Stimulated activated naive CD8-positive, alpha-beta T cell treated with anti-CD3 and anti-CD28 coated beads, Interleukin-15, Interleukin-2, amounts not matched to agents 100 ng/mL and 50 ng/mL, for 24 hours (primary cell): ENCODE data around the gene APOA4.

ENCODE experiments used
- H3K27ac Mint-ChIP-seq: one replicate; pipeline ENCODE4 v1.8.0; 2021; ENCODE audit warnings: mild to moderate bottlenecking, mixed read lengths
- H3K27me3 Mint-ChIP-seq: one replicate; pipeline ENCODE4 v1.8.0; 2021; ENCODE audit warnings: mixed read lengths
- H3K36me3 Mint-ChIP-seq: one replicate; pipeline ENCODE4 v1.8.0; 2021; ENCODE audit warnings: low read depth, mixed read lengths
- H3K4me1 Mint-ChIP-seq: one replicate; pipeline ENCODE4 v1.8.0; 2021; ENCODE audit warnings: low read depth, mixed read lengths
- H3K4me3 Mint-ChIP-seq: one replicate; pipeline ENCODE4 v1.8.0; 2021; ENCODE audit warnings: mild to moderate bottlenecking, mixed read lengths
- H3K9me3 Mint-ChIP-seq: one replicate; pipeline ENCODE4 v1.8.0; 2021; ENCODE audit warnings: mixed read lengths

The APOA4 gene

DNA sequence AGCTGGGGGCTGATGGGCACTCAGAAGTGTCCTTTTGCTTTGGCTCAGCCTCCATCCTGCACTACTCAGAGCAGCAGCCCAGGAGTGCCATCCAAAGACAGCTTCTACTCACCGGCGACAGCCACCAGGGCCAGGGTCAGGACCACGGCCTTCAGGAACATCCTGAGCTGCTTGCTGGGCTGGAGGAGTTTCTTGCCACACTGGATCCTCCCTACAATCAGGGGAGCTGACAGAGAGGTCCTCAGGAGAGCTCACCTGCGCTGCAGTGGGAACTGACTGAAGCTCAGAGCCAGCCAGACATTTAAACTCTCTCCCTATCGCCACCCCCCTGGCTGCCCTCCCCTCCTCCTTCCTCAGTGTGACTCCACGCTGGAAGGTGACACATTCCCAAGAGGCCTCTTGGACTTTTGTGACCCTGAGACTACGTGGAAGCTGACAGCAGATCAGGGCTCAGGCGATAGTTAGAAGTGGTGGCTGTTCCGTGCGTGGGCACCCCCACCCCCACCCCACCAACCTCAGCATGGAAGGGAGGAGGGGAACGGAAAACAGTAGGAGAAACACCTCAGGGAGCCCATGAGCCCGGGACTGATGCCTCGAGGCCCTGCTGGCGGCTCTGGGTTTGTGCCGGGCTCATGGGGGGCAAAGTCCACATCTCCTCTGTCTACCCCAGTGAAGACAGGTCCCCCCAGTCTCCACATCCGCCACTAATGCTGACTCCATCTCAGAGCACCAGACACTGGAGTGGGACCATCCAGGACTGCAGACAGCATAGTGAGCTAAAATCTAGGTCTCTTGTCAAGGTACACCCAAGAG lies at the start of gene APOA4:
Gene APOA4, minus strand, starts transcription at position 274 of the 813 bp plus-strand sequence. Its CDS starts 113 bp downstream, at position 161.
- H3K4me1 Mint-ChIP-seq: no peaks in the 10 kb centered on the region
- no peaks in the 10 kb centered on the region for H3K27me3 Mint-ChIP-seq
- H3K4me3 Mint-ChIP-seq: no peak within 1 kb of the TSS
- no peaks in the 10 kb centered on the region for H3K9me3 Mint-ChIP-seq
- no peaks in the 10 kb centered on the region for H3K36me3 Mint-ChIP-seq
- no peak within 1 kb of the TSS for H3K27ac Mint-ChIP-seq

GRCh38 chr11:116871248-116871647 lies 48.1 kb upstream of the APOA4 start:
- Mint-ChIP-seq H3K36me3 (peaks cover 69% of the 10 kb centered on the region), H3K4me1 (peaks cover 6% of the 10 kb centered on the region), H3K4me3 (no peak overlapping the region), H3K27me3 (no peaks in the 10 kb centered on the region), H3K9me3 (no peaks in the 10 kb centered on the region), H3K27ac (peak overlapping the region; percentile 19)

- H3K36me3 Mint-ChIP-seq: peaks cover 67% of the 10 kb centered on the region
- H3K27ac Mint-ChIP-seq: no peak overlapping the region
Observed at GRCh38 chr11:116870054-116870453, 47.0 kb upstream of the APOA4 start.

DNA sequence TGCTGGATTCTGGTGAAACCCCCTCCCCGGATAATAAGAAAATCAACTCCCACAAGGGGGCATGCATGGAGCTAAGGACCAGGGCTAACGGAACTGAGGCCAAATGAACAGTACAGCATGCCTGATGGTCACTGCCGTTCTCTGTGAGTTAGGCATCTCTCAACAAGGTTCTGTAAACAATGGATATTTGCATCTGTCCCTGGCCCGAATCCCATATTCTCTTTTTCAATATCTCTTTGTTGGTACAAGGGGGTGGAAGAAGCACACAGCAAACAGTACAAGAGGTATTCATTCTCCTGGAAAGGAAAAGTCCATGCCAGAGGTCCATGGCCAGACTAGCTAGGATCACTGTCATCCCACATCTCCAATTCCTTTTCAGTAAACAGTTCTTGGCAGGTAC lies 46.5 kb upstream of the APOA4 start:
- H3K4me3 Mint-ChIP-seq: no peak overlapping the region

More at GRCh38 chr11:116870054-116870453, 47.0 kb upstream of the APOA4 start:
- Mint-ChIP-seq H3K9me3 (no peaks in the 10 kb centered on the region), H3K4me1 (peaks cover 6% of the 10 kb centered on the region), H3K27me3 (no peaks in the 10 kb centered on the region), H3K4me3 (no peak overlapping the region)

GRCh38 chr11:116868066-116868465 lies 45.0 kb upstream of the APOA4 start:
- H3K36me3 Mint-ChIP-seq: peaks cover 60% of the 10 kb centered on the region

More for the DNA sequence above, 46.5 kb upstream of the APOA4 start:
- peaks cover 6% of the 10 kb centered on the region for H3K4me1 Mint-ChIP-seq
- no peaks in the 10 kb centered on the region for H3K27me3 Mint-ChIP-seq
- no peaks in the 10 kb centered on the region for H3K9me3 Mint-ChIP-seq
- H3K27ac Mint-ChIP-seq: no peak overlapping the region
- peaks cover 64% of the 10 kb centered on the region for H3K36me3 Mint-ChIP-seq

GRCh38 chr11:116867619-116868018 lies 44.5 kb upstream of the APOA4 start:
- Mint-ChIP-seq H3K27ac (no peak overlapping the region), H3K9me3 (no peaks in the 10 kb centered on the region), H3K27me3 (no peaks in the 10 kb centered on the region), H3K4me1 (peaks cover 6% of the 10 kb centered on the region), H3K4me3 (no peak overlapping the region), H3K36me3 (peaks cover 56% of the 10 kb centered on the region)

More at GRCh38 chr11:116868066-116868465, 45.0 kb upstream of the APOA4 start:
- H3K27ac Mint-ChIP-seq: no peak overlapping the region
- H3K27me3 Mint-ChIP-seq: no peaks in the 10 kb centered on the region
- H3K4me1 Mint-ChIP-seq: peaks cover 6% of the 10 kb centered on the region
- no peak overlapping the region for H3K4me3 Mint-ChIP-seq
- no peaks in the 10 kb centered on the region for H3K9me3 Mint-ChIP-seq

DNA sequence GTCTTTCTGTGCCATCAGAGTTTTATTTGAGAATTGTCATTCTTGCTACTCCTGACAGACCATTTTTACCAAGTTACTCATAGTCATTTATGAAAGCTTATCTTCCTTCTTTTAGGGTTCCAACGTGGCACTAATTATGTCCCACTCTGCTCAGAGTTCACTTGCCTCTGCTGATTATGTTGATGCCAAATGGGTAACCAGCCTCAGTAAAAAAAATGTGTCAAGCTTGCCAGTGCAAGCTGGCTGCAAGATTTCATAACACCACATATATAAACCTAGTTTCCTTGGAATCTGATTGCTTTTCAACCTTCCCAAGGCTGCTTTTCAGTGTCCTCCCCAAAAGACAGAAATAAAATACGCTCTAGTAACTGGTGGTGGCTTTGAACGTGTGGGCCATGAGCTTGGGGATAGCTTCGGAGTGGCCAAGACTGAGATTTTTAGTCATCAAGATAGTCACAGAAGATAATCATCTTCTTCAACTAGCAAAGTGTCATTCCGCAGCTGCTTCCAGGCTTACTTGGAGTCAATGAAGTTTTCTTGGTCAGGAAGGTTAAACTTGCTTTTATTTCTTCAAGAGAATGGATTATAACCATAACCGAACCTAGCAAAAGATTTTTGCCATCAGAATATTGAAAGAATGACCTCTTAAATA lies 43.8 kb upstream of the APOA4 start:
- Mint-ChIP-seq H3K4me1 (peaks cover 6% of the 10 kb centered on the region), H3K4me3 (no peak overlapping the region), H3K36me3 (peaks cover 60% of the 10 kb centered on the region), H3K9me3 (no peaks in the 10 kb centered on the region), H3K27ac (no peak overlapping the region), H3K27me3 (no peaks in the 10 kb centered on the region)

DNA sequence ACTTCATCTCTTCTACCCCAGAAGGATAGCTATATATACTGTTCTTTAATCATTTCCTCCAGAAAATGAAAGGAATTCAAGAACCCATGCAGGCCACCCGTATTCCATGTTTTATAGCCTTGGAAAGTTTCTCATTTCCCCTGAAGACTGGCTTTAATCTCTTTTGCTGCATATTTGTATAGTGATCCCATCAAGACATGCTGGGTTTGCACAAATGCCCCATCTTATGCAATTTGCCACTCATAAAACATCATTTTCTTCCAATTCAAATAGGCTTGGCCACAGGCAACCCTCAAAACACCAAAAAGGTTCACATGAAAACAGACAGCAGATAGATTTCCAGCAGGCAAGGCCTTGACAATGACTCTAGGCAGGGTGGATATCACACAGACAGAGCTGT lies 42.6 kb upstream of the APOA4 start:
- H3K9me3 Mint-ChIP-seq: no peaks in the 10 kb centered on the region
- peaks cover 6% of the 10 kb centered on the region for H3K4me1 Mint-ChIP-seq
- H3K27ac Mint-ChIP-seq: no peak overlapping the region
- H3K4me3 Mint-ChIP-seq: no peak overlapping the region
- H3K27me3 Mint-ChIP-seq: no peaks in the 10 kb centered on the region
- H3K36me3 Mint-ChIP-seq: peaks cover 63% of the 10 kb centered on the region

- Mint-ChIP-seq H3K4me3 (no peak overlapping the region), H3K27me3 (no peaks in the 10 kb centered on the region), H3K27ac (no peak overlapping the region), H3K36me3 (peaks cover 60% of the 10 kb centered on the region), H3K4me1 (no peaks in the 10 kb centered on the region), H3K9me3 (no peaks in the 10 kb centered on the region)
Observed at GRCh38 chr11:116864531-116864930, 41.4 kb upstream of the APOA4 start.

GRCh38 chr11:116862951-116863350 lies 39.8 kb upstream of the APOA4 start:
- no peak overlapping the region for H3K4me3 Mint-ChIP-seq
- no peaks in the 10 kb centered on the region for H3K27me3 Mint-ChIP-seq
- H3K9me3 Mint-ChIP-seq: no peaks in the 10 kb centered on the region
- H3K36me3 Mint-ChIP-seq: peaks cover 66% of the 10 kb centered on the region
- H3K4me1 Mint-ChIP-seq: no peaks in the 10 kb centered on the region
- no peak overlapping the region for H3K27ac Mint-ChIP-seq

DNA sequence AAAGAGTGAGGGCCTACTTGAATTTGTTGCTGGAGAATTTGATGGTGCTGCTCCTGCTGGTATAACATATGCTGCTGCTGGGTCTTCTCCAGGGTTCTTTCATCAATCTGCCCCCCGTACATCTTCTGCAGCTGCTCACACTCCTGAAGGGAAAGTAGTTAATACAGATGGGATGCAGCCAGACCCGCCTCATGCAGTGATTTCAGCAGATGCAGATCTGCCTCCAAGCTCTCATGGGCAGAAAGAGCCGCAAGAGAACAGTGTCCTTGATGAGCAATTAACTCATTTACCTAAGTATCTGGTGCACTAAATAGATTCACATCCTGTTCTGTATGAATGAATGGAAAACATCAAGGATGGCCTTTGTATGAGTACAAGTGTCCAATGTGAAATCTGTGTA lies 39.1 kb upstream of the APOA4 start:
- Mint-ChIP-seq H3K9me3 (no peaks in the 10 kb centered on the region), H3K36me3 (peaks cover 69% of the 10 kb centered on the region), H3K27me3 (no peaks in the 10 kb centered on the region), H3K27ac (no peak overlapping the region), H3K4me3 (no peak overlapping the region), H3K4me1 (no peaks in the 10 kb centered on the region)

DNA sequence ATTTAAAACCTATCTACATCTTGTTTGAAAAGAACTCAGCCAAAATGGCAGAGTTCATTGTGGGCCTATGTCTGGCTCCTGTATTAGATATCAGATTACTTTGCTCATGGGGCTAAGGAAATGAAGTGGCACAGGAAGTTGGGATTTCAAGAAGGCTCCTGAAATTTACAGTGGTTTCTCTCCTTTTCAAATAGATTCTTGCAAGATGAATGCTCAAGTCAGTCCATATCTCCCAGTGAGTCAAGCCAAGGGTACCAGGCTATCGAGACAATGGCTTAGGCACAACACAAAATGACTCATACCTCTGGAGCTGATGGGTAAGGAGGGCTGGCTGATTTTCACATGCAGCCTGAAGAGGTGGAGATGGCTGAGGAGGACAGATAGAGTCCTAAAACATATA lies 38.4 kb upstream of the APOA4 start:
- peaks cover 1% of the 10 kb centered on the region for H3K4me1 Mint-ChIP-seq
- peaks cover 68% of the 10 kb centered on the region for H3K36me3 Mint-ChIP-seq
- H3K27me3 Mint-ChIP-seq: no peaks in the 10 kb centered on the region
- no peak overlapping the region for H3K4me3 Mint-ChIP-seq
- no peaks in the 10 kb centered on the region for H3K9me3 Mint-ChIP-seq
- peak overlapping the region; percentile 51 for H3K27ac Mint-ChIP-seq

- H3K4me1 Mint-ChIP-seq: peaks cover 12% of the 10 kb centered on the region
- no peak overlapping the region for H3K4me3 Mint-ChIP-seq
- H3K27ac Mint-ChIP-seq: no peak overlapping the region
- H3K9me3 Mint-ChIP-seq: no peaks in the 10 kb centered on the region
- peaks cover 70% of the 10 kb centered on the region for H3K36me3 Mint-ChIP-seq
- no peaks in the 10 kb centered on the region for H3K27me3 Mint-ChIP-seq
Observed at GRCh38 chr11:116860303-116860702, 37.2 kb upstream of the APOA4 start.

DNA sequence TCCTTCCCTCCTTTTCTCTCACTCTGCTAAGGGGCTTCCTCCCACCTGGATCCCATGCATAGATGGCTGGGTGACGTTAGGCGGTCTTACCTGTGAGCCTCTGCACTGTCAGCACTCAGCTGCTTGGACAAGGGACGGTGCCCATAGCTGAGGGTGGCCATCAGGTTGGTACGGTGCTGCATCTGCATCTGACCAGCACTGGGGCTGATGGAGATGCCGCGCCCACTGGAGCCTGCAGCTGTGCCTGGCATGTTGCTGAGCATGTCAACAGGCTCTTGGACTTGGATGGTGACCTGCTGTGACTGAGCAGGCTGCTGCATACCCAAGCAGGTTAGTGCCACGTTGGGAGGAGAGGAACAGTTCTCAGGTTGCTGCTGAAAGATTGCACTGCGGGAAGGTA lies 36.1 kb upstream of the APOA4 start:
- Mint-ChIP-seq H3K27me3 (no peaks in the 10 kb centered on the region), H3K27ac (no peak overlapping the region), H3K36me3 (peaks cover 76% of the 10 kb centered on the region), H3K4me1 (peaks cover 21% of the 10 kb centered on the region), H3K9me3 (no peaks in the 10 kb centered on the region), H3K4me3 (no peak overlapping the region)

DNA sequence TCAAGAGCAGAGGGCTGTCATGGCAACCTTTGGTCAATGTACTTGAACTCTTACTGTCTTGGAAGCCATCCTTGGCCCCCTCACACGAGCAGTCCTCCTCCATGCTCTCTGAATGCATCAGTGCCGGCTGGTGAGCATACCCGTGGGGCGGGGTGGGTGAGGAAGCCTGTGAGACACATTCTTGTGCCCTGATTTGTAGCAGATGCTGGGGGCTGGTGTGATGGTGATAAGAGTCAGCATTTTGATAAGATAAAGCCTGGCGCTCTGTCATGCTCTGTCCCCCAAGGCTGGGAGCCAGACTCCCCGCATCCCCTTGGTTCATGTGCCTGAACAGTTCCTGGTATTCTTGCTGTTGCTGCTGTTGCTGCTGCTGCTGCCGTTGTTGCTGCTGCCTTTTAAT lies 34.8 kb upstream of the APOA4 start:
- H3K27me3 Mint-ChIP-seq: no peaks in the 10 kb centered on the region
- H3K4me3 Mint-ChIP-seq: no peak overlapping the region
- H3K4me1 Mint-ChIP-seq: peaks cover 34% of the 10 kb centered on the region
- no peaks in the 10 kb centered on the region for H3K9me3 Mint-ChIP-seq
- H3K36me3 Mint-ChIP-seq: peaks cover 71% of the 10 kb centered on the region
- H3K27ac Mint-ChIP-seq: no peak overlapping the region
